ENCODE measurements around the gene SREBF1.

GRCh38 chr17:17817552-17817947 is 19.2 kb downstream of the SREBF1 start:
- TF ChIP-seq, protein P1, sequence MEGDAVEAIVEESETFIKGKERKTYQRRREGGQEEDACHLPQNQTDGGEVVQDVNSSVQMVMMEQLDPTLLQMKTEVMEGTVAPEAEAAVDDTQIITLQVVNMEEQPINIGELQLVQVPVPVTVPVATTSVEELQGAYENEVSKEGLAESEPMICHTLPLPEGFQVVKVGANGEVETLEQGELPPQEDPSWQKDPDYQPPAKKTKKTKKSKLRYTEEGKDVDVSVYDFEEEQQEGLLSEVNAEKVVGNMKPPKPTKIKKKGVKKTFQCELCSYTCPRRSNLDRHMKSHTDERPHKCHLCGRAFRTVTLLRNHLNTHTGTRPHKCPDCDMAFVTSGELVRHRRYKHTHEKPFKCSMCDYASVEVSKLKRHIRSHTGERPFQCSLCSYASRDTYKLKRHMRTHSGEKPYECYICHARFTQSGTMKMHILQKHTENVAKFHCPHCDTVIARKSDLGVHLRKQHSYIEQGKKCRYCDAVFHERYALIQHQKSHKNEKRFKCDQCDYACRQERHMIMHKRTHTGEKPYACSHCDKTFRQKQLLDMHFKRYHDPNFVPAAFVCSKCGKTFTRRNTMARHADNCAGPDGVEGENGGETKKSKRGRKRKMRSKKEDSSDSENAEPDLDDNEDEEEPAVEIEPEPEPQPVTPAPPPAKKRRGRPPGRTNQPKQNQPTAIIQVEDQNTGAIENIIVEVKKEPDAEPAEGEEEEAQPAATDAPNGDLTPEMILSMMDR (IDR thresholded peaks at IDR 0.05), result no peak
- no peak for TF ChIP-seq POLR2A (IDR thresholded peaks at IDR 0.05)
